OCI-LY1 (cell line): ENCODE measurements around the gene IRS1.

ENCODE experiments used
- H2AFZ ChIP-seq: fragments of 200-600 bp; sonication (generic), shearing (Covaris generic); 2 replicates; pipeline ENCODE4 v1.6.0; 2014; ENCODE audit warnings: antibody characterized with exemption, mild to moderate bottlenecking, low read length
- H3F3A ChIP-seq: fragments of 200-600 bp; sonication (generic), shearing (Covaris generic); 2 replicates; pipeline ENCODE4 v1.6.0; 2014; ENCODE audit warnings: mild to moderate bottlenecking, antibody characterized with exemption, low read length, moderate library complexity; ENCODE audit not compliant: insufficient read depth
- H3K27ac ChIP-seq: fragments of 200-600 bp; sonication (generic); 2 replicates; pipeline ENCODE4 v1.5.1; 2014; ENCODE audit warnings: low read length, mixed run types, mild to moderate bottlenecking, low read depth; ENCODE audit not compliant: poor library complexity, severe bottlenecking
- H3K27me3 ChIP-seq: fragments of 200-600 bp; sonication (generic); 2 replicates; pipeline ENCODE4 v1.6.0; 2014; ENCODE audit warnings: antibody characterized with exemption, mild to moderate bottlenecking, low read length, moderate library complexity; ENCODE audit not compliant: insufficient read depth
- H3K36me3 ChIP-seq: fragments of 200-600 bp; sonication (generic); 2 replicates; pipeline ENCODE4 v1.6.1; 2014; ENCODE audit warnings: mild to moderate bottlenecking, antibody characterized with exemption, low read length, moderate library complexity, mixed read lengths; ENCODE audit not compliant: insufficient read depth
- H3K4me1 ChIP-seq: fragments of 200-600 bp; sonication (generic); 2 replicates; pipeline ENCODE4 v1.5.1; 2014; ENCODE audit warnings: mild to moderate bottlenecking, low read length, moderate library complexity; ENCODE audit not compliant: insufficient read depth, severe bottlenecking
- H3K4me2 ChIP-seq: fragments of 200-600 bp; sonication (generic), shearing (Covaris generic); 2 replicates; pipeline ENCODE4 v1.6.1; 2014; ENCODE audit warnings: low read length
- H3K4me3 ChIP-seq: fragments of 200-600 bp; sonication (generic); 2 replicates; pipeline ENCODE4 v1.5.1; 2014; ENCODE audit warnings: low read length, low read depth, mild to moderate bottlenecking, mixed read lengths; ENCODE audit not compliant: poor library complexity, severe bottlenecking
- H3K79me2 ChIP-seq: fragments of 200-600 bp; shearing (Covaris generic); 2 replicates; pipeline ENCODE4 v1.6.1; 2016; ENCODE audit warnings: mixed run types, low read length, mixed read lengths; ENCODE audit not compliant: insufficient read depth
- H3K9ac ChIP-seq: fragments of 200-600 bp; sonication (generic), shearing (Covaris generic); 2 replicates; pipeline ENCODE4 v1.6.1; 2014; ENCODE audit warnings: mild to moderate bottlenecking, low read length, mixed read lengths
- H3K9me2 ChIP-seq: fragments of 200-600 bp; sonication (generic), shearing (Covaris generic); 2 replicates; pipeline ENCODE4 v1.6.1; 2014; ENCODE audit warnings: low read depth, mild to moderate bottlenecking, low read length, mixed read lengths
- H3K9me3 ChIP-seq: fragments of 200-600 bp; shearing (Covaris generic); 2 replicates; pipeline ENCODE4 v1.6.1; 2014; ENCODE audit warnings: low read length, mixed read lengths
- H4K20me1 ChIP-seq: fragments of 200-600 bp; sonication (generic), shearing (Covaris generic); 2 replicates; pipeline ENCODE4 v1.6.0; 2016; ENCODE audit warnings: mild to moderate bottlenecking, low read length; ENCODE audit not compliant: insufficient read depth
- EZH2 ChIP-seq: fragments of 200-600 bp; sonication (generic), shearing (Covaris generic); IDR thresholded peaks from 2 replicates; pipeline ENCODE4 v1.8.0; 2017; ENCODE audit warnings: borderline replicate concordance, mixed run types, mild to moderate bottlenecking, antibody characterized with exemption, low read length, moderate library complexity, mixed read lengths
- TF ChIP-seq, protein P1 (sequence below): fragments of 200-600 bp; sonication (generic), shearing (Covaris generic); IDR thresholded peaks from 2 replicates; pipeline ENCODE4 v1.5.1; 2017; ENCODE audit warnings: mild to moderate bottlenecking, antibody characterized with exemption, low read length, moderate library complexity, mixed read lengths

The IRS1 gene

DNA sequence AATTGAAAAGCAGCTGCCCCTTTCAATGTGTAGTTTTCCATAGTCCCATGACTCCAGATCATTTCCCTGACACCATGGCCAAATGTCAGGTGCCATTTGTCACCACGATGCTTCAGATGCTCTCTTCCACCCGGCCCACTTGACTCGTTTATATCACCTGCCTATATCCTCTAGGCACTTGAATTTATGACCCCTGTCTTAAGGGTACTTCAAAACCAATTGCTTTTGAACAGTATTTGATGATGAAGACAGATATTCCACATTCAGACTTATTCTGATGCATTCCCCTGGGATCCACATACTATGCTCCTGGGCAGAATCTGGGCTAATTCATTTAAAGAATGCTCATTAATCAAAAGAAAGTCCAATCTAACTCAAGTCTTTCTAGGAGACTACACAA lies 19.3 kb upstream of the IRS1 start:
- TF ChIP-seq, protein P1, sequence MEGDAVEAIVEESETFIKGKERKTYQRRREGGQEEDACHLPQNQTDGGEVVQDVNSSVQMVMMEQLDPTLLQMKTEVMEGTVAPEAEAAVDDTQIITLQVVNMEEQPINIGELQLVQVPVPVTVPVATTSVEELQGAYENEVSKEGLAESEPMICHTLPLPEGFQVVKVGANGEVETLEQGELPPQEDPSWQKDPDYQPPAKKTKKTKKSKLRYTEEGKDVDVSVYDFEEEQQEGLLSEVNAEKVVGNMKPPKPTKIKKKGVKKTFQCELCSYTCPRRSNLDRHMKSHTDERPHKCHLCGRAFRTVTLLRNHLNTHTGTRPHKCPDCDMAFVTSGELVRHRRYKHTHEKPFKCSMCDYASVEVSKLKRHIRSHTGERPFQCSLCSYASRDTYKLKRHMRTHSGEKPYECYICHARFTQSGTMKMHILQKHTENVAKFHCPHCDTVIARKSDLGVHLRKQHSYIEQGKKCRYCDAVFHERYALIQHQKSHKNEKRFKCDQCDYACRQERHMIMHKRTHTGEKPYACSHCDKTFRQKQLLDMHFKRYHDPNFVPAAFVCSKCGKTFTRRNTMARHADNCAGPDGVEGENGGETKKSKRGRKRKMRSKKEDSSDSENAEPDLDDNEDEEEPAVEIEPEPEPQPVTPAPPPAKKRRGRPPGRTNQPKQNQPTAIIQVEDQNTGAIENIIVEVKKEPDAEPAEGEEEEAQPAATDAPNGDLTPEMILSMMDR: no peak
- TF ChIP-seq EZH2: no peak
- no peaks in the 10 kb centered on the region for H3F3A ChIP-seq
- H3K4me2 ChIP-seq: no peak overlapping the region
- H3K27ac ChIP-seq: no peak overlapping the region
- no peaks in the 10 kb centered on the region for H4K20me1 ChIP-seq
- no peaks in the 10 kb centered on the region for H3K9me3 ChIP-seq
- H3K79me2 ChIP-seq: no peaks in the 10 kb centered on the region
- H2AFZ ChIP-seq: no peak overlapping the region
- H3K9ac ChIP-seq: no peak overlapping the region
- no peak overlapping the region for H3K4me3 ChIP-seq
- no peaks in the 10 kb centered on the region for H3K27me3 ChIP-seq
- no peaks in the 10 kb centered on the region for H3K9me2 ChIP-seq
- no peaks in the 10 kb centered on the region for H3K36me3 ChIP-seq
- peaks cover 7% of the 10 kb centered on the region for H3K4me1 ChIP-seq

DNA sequence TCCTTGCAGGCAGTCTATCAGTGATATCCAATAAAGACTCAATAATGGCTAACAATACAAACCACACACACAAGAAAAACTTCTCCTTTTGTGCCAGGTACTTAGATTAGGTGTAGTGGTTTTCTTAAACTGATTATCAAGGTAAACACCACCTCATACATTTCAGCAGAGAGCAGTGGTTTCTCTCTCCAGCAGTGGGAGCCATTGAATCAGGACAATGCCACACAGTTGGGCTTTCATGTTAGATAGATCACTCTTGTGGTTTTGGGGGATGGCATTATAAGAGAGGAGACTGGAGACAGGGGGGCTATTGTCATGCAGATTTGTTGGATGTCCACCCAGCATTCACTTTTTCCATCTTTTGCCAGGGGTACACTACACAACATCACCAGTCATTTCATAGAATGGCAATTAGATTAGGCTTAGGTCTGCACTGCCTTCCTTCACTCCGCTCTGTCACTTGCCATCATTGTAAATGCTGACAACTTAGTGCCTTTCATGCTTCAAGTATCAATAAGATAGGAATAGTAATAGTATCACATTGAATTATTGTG lies 13.6 kb upstream of the IRS1 start:
- H3K4me2 ChIP-seq: no peak overlapping the region
- TF ChIP-seq EZH2: no peak
- TF ChIP-seq, protein P1: peak; percentile 90
- peaks cover 4% of the 10 kb centered on the region for H3K4me1 ChIP-seq
- H3K9me2 ChIP-seq: no peaks in the 10 kb centered on the region
- H3K27ac ChIP-seq: no peak overlapping the region
- H3K9ac ChIP-seq: no peak overlapping the region
- no peaks in the 10 kb centered on the region for H3K9me3 ChIP-seq
- no peaks in the 10 kb centered on the region for H4K20me1 ChIP-seq
- no peaks in the 10 kb centered on the region for H3K36me3 ChIP-seq
- H3K79me2 ChIP-seq: no peaks in the 10 kb centered on the region
- no peaks in the 10 kb centered on the region for H3K27me3 ChIP-seq
- H3F3A ChIP-seq: no peaks in the 10 kb centered on the region
- no peak overlapping the region for H2AFZ ChIP-seq
- no peak overlapping the region for H3K4me3 ChIP-seq

DNA sequence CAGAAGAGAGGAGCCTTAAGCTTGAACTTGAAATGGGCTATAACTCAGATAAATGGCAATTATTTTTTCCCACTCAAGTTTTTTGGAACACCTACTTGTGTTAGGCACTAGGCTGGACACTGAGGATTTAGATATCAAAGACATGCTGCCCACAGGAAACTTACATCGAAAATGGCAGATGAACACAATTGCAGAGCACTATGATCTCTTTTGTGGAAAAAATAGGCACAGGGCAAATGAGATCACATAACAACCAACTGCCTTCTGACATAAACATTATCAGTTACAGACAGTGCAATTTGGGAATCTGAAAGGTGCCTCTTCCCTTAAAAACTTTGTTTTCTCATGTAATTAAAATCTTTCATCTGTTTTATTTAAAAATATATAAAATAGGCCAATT lies 3.8 kb upstream of the IRS1 start:
- TF ChIP-seq, protein P1: no peak
- no peak for TF ChIP-seq EZH2
- no peaks in the 10 kb centered on the region for H3K36me3 ChIP-seq
- no peaks in the 10 kb centered on the region for H3K9me2 ChIP-seq
- H3K27ac ChIP-seq: no peak overlapping the region
- no peak overlapping the region for H3K4me2 ChIP-seq
- H3K4me3 ChIP-seq: no peak overlapping the region
- no peaks in the 10 kb centered on the region for H3F3A ChIP-seq
- no peaks in the 10 kb centered on the region for H3K27me3 ChIP-seq
- H2AFZ ChIP-seq: no peak overlapping the region
- peaks cover 24% of the 10 kb centered on the region for H3K4me1 ChIP-seq
- H3K9ac ChIP-seq: no peak overlapping the region
- no peaks in the 10 kb centered on the region for H3K79me2 ChIP-seq
- H4K20me1 ChIP-seq: no peaks in the 10 kb centered on the region
- no peaks in the 10 kb centered on the region for H3K9me3 ChIP-seq
